GM12801 (cell line): ENCODE measurements around the gene RUFY2.

Experiments
- TF ChIP-seq, protein P1 (sequence below): IDR thresholded peaks from one replicate; pipeline ENCODE4 v1.5.1; 2011; ENCODE audit warnings: control low read depth; ENCODE audit not compliant: insufficient read length; ENCODE audit errors: extremely low read depth

Gene RUFY2

DNA sequence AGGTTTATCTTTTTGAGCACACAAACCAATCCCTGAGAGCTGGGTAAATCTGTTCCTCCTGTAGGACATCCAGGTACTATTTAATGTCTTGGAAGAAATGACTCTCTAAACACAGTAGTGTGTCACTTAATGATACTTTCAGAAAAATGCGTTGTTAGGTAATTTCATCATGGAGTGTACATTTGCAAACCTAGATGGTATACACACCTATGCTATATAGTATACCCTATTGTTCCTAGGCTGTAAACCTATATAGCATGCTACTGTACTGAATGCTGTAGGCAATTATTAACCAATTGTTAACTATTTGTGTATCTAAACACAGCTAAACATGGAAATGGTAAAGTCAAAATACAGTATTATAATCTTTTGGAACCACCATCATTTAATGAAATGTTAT is 10.1 kb downstream of the RUFY2 start:
- TF ChIP-seq, protein P1, sequence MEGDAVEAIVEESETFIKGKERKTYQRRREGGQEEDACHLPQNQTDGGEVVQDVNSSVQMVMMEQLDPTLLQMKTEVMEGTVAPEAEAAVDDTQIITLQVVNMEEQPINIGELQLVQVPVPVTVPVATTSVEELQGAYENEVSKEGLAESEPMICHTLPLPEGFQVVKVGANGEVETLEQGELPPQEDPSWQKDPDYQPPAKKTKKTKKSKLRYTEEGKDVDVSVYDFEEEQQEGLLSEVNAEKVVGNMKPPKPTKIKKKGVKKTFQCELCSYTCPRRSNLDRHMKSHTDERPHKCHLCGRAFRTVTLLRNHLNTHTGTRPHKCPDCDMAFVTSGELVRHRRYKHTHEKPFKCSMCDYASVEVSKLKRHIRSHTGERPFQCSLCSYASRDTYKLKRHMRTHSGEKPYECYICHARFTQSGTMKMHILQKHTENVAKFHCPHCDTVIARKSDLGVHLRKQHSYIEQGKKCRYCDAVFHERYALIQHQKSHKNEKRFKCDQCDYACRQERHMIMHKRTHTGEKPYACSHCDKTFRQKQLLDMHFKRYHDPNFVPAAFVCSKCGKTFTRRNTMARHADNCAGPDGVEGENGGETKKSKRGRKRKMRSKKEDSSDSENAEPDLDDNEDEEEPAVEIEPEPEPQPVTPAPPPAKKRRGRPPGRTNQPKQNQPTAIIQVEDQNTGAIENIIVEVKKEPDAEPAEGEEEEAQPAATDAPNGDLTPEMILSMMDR, result no peak

GRCh38 chr10:68385740-68386139 is 21.3 kb downstream of the RUFY2 start:
- TF ChIP-seq, protein P1, result no peak

DNA sequence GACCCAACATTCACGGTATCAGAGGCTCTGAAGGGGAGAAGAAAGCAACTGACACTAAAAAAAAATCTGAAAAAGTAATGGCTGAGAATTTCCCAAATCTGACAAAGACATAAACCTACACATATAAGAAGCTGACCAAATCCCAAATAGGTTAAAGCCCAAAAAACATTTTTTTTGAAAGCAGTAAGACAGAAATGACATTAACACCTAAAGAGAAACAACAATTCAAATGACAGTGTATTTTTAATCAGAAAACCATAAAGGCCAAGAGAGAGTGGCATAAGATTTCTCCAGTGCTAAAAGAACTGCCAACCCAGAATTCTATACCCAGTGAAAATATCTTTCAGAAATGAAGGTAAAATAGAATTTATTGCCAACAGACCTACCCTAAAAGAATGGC is 35.5 kb downstream of the RUFY2 start:
- TF ChIP-seq, protein P1, result no peak

GRCh38 chr10:68367121-68367520 is 40.0 kb downstream of the RUFY2 start:
- TF ChIP-seq, protein P1, result no peak

GRCh38 chr10:68366600-68366999 is 40.5 kb downstream of the RUFY2 start:
- TF ChIP-seq, protein P1, result no peak

DNA sequence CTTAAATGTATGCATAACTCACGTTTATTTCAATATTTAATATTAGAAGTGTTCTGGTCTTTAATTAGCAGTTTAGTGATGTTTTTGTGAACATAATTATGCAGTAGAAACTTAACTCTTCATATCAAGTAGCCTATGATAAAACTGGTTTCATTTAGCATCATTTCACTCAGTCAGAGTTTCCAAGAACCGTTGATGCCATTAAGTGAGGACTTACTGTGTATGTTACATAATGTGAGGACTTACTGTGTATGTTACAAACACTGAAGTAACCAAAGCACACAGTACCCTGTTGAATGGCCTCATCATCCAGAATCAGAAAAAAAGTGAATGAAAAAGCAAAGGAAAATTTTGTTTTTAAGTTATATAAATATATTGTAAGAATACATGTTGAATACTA is 41.5 kb downstream of the RUFY2 start:
- TF ChIP-seq, protein P1, result no peak

GRCh38 chr10:68364101-68364886 is 42.8 kb downstream of the RUFY2 start:
- TF ChIP-seq, protein P1, result no peak
